Measurements from ENCODE around the gene GPATCH2L.

Gene GPATCH2L

GRCh38 chr14:76152333-76152681 is 585 bp downstream of the GPATCH2L start:
- DNase-seq, result peak; percentile 52
- TF ChIP-seq CTCF (IDR thresholded peaks at IDR 0.05; ENCODE audit: low read length), result no peak
- no peak for TF ChIP-seq EZH2phosphoT487 (IDR thresholded peaks at IDR 0.05; ENCODE audit: low read length)
- TF ChIP-seq EZH2 (optimal IDR thresholded peaks at IDR 0.05; ENCODE audit: low read depth, low read length), result no peak
- Histone ChIP-seq H2AFZ (ENCODE audit: low read length) (peak overlapping the region; percentile 58), H3K36me3 (replicated peaks; ENCODE audit: insufficient read depth, low read length) (no peaks in the 10 kb centered on the region), H3K9me3 (replicated peaks; ENCODE audit: insufficient read depth, low read length) (no peaks in the 10 kb centered on the region), H3K9ac (ENCODE audit: low read length) (peak overlapping the region; percentile 86), H4K20me1 (ENCODE audit: insufficient read depth, low read length) (no peaks in the 10 kb centered on the region), H3F3A (ENCODE audit: insufficient read depth, low read length) (0 out of 2 replicates have a peak, but pooled peaks cover 3% of the 10 kb centered on the region), H3K27me3 (replicated peaks; ENCODE audit: insufficient read depth, low read length) (no peaks in the 10 kb centered on the region), H3K4me2 (ENCODE audit: low read depth, low read length) (peak overlapping the region; percentile 77), H3K9me2 (replicated peaks; ENCODE audit: insufficient read depth, low read length) (no peaks in the 10 kb centered on the region), H3K27ac (ENCODE audit: low read length) (peak overlapping the region; percentile 84), H3K79me2 (ENCODE audit: low read length) (peaks cover 55% of the 10 kb centered on the region), H3K4me3 (ENCODE audit: low read length) (peak overlapping the region; percentile 76), H3K4me1 (ENCODE audit: low read length) (peaks cover 4% of the 10 kb centered on the region; the same call in 1 of the 2 replicates)

DNA sequence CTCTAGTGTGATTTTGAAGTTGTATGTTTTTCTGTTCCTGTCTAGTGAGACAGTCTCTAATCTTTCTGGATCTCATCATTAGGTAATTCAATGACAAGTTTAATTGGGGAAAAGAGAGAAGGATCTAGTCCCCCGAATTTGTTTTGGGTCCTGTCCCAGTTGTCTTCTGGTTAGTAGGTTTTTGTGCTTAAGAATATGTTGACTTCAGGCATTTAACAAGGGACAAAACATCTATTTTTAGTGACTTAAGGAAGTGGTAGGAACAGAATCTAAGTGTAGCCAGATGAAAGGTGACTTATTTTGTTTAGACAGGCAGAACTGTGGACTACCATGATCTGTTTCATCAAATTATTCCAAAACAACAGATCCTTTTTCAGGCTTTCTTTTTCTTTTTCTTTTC is 2.2 kb downstream of the GPATCH2L start:
- Histone ChIP-seq H4K20me1 (ENCODE audit: insufficient read depth, low read length) (no peaks in the 10 kb centered on the region), H3K9me3 (replicated peaks; ENCODE audit: insufficient read depth, low read length) (no peaks in the 10 kb centered on the region), H3K4me1 (ENCODE audit: low read length) (peaks cover 4% of the 10 kb centered on the region; the same call in 1 of the 2 replicates), H3K9ac (ENCODE audit: low read length) (no peak overlapping the region), H3K4me2 (ENCODE audit: low read depth, low read length) (no peak overlapping the region), H3K9me2 (replicated peaks; ENCODE audit: insufficient read depth, low read length) (no peaks in the 10 kb centered on the region), H3K27ac (ENCODE audit: low read length) (no peak overlapping the region), H3F3A (ENCODE audit: insufficient read depth, low read length) (0 out of 2 replicates have a peak, but pooled peaks cover 3% of the 10 kb centered on the region), H2AFZ (ENCODE audit: low read length) (no peak overlapping the region), H3K27me3 (replicated peaks; ENCODE audit: insufficient read depth, low read length) (no peaks in the 10 kb centered on the region), H3K4me3 (ENCODE audit: low read length) (no peak overlapping the region), H3K36me3 (replicated peaks; ENCODE audit: insufficient read depth, low read length) (no peaks in the 10 kb centered on the region), H3K79me2 (ENCODE audit: low read length) (peaks cover 70% of the 10 kb centered on the region)
- DNase-seq, result no peak
- TF ChIP-seq EZH2phosphoT487 (IDR thresholded peaks at IDR 0.05; ENCODE audit: low read length), result no peak
- no peak for TF ChIP-seq EZH2 (optimal IDR thresholded peaks at IDR 0.05; ENCODE audit: low read depth, low read length)
- no peak for TF ChIP-seq CTCF (IDR thresholded peaks at IDR 0.05; ENCODE audit: low read length)

DNA sequence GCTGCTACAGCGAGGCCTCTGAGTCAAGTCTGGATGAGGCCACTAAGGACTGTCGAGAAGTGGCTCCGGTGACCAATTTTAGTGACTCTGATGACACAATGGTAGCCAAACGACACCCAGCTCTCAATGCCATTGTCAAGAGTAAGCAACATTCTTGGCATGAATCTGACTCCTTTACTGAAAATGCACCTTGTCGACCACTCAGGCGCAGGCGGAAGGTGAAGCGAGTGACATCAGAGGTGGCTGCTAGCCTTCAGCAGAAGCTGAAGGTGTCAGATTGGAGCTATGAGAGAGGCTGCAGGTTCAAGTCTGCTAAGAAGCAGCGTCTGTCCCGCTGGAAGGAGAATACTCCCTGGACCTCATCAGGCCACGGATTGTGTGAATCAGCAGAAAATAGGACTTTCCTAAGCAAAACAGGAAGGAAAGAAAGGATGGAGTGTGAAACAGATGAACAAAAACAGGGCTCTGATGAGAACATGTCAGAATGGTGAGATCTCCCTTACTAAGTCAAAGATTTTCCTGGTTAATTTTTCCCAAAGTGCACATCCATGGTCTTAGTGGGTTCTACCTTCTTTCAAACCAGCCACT is 2.9 kb downstream of the GPATCH2L start:
- H2AFZ ChIP-seq (ENCODE audit: low read length), result no peak overlapping the region
- no peaks in the 10 kb centered on the region for H4K20me1 ChIP-seq (ENCODE audit: insufficient read depth, low read length)
- H3K27me3 ChIP-seq (replicated peaks; ENCODE audit: insufficient read depth, low read length), result no peaks in the 10 kb centered on the region
- no peak overlapping the region for H3K27ac ChIP-seq (ENCODE audit: low read length)
- H3K36me3 ChIP-seq (replicated peaks; ENCODE audit: insufficient read depth, low read length), result no peaks in the 10 kb centered on the region
- DNase-seq, result no peak
- H3K4me1 ChIP-seq (ENCODE audit: low read length), result peaks cover 4% of the 10 kb centered on the region; the same call in 1 of the 2 replicates
- no peak overlapping the region for H3K9ac ChIP-seq (ENCODE audit: low read length)
- TF ChIP-seq EZH2 (optimal IDR thresholded peaks at IDR 0.05; ENCODE audit: low read depth, low read length) (no peak), CTCF (IDR thresholded peaks at IDR 0.05; ENCODE audit: low read length) (no peak)
- peaks cover 70% of the 10 kb centered on the region for H3K79me2 ChIP-seq (ENCODE audit: low read length)
- H3K9me2 ChIP-seq (replicated peaks; ENCODE audit: insufficient read depth, low read length), result no peaks in the 10 kb centered on the region
- H3K9me3 ChIP-seq (replicated peaks; ENCODE audit: insufficient read depth, low read length), result no peaks in the 10 kb centered on the region
- 0 out of 2 replicates have a peak, but pooled peaks cover 3% of the 10 kb centered on the region for H3F3A ChIP-seq (ENCODE audit: insufficient read depth, low read length)
- no peak overlapping the region for H3K4me3 ChIP-seq (ENCODE audit: low read length)
- no peak overlapping the region for H3K4me2 ChIP-seq (ENCODE audit: low read depth, low read length)
